HepG2 (cell line): ENCODE data around the gene ETV6. TPM values are rescaled to one million over a fixed set of nuclear protein-coding genes. Genes with fewer than 3 reads are reported as not detected.

Experiments
- ATF3 ChIP-seq: sonication (generic); formaldehyde crosslinking; IDR thresholded peaks from 2 replicates; pipeline ENCODE4 v1.4.0; 2020; ENCODE audit warnings: missing genetic modification reagents
- CENPBD1 ChIP-seq: sonication (generic); formaldehyde crosslinking; IDR thresholded peaks from 2 replicates; pipeline ENCODE4 v1.8.0; 2022; ENCODE audit warnings: missing genetic modification reagents, low read depth, mild to moderate bottlenecking, borderline replicate concordance
- HOXA3 ChIP-seq: sonication (generic); formaldehyde crosslinking; IDR thresholded peaks from 2 replicates; pipeline ENCODE4 v1.5.0; 2020; ENCODE audit warnings: missing genetic modification reagents
- ISX ChIP-seq: sonication (generic); formaldehyde crosslinking; conservative IDR thresholded peaks from 2 replicates; pipeline ENCODE4 v1.5.0; 2020; ENCODE audit warnings: missing genetic modification reagents
- KLF13 ChIP-seq: sonication (generic); formaldehyde crosslinking; IDR thresholded peaks from 2 replicates; pipeline ENCODE4 v1.4.0; 2020; ENCODE audit warnings: mild to moderate bottlenecking, missing genetic modification reagents
- KLF16 ChIP-seq, 2 experiments: sonication (generic) in 1 of 2; formaldehyde crosslinking in 1 of 2; IDR thresholded peaks; 2 replicates each; pipeline versions ENCODE4 v1.6.1 to v1.8.0; 2016 to 2023; ENCODE audit warnings: missing genetic modification reagents in 2 of 2, missing compliant biosample characterization in 1 of 2
- MBNL3 ChIP-seq: fragments of 250-450 bp; sonication (Bioruptor Pico); conservative IDR thresholded peaks from 2 replicates; pipeline ENCODE4 v1.8.0; 2022; ENCODE audit warnings: mild to moderate bottlenecking, inconsistent platforms
- MNT ChIP-seq: fragments of 450-650 bp; IDR thresholded peaks from 2 replicates; pipeline ENCODE4 v1.6.1; 2016
- NBN ChIP-seq: fragments of 450-650 bp; conservative IDR thresholded peaks from 2 replicates; pipeline ENCODE4 v1.6.1; 2017
- NCOA5 ChIP-seq: sonication (generic); formaldehyde crosslinking; IDR thresholded peaks from 2 replicates; pipeline ENCODE4 v1.4.0; 2020; ENCODE audit warnings: missing genetic modification reagents
- PLSCR1 ChIP-seq: sonication (generic); formaldehyde crosslinking; IDR thresholded peaks from 2 replicates; pipeline ENCODE4 v1.5.0; 2020; ENCODE audit warnings: missing genetic modification reagents, mild to moderate bottlenecking, borderline replicate concordance
- POGK ChIP-seq: sonication (generic); formaldehyde crosslinking; conservative IDR thresholded peaks from 2 replicates; pipeline ENCODE4 v1.8.0; 2022; ENCODE audit warnings: mild to moderate bottlenecking, moderate library complexity, missing genetic modification reagents
- RCOR2 ChIP-seq: IDR thresholded peaks from 2 replicates; pipeline ENCODE4 v1.6.1; 2016; ENCODE audit warnings: missing biosample characterization, missing genetic modification reagents
- RNF219 ChIP-seq: sonication (generic); formaldehyde crosslinking; IDR thresholded peaks from 2 replicates; pipeline ENCODE4 v1.5.0; 2020; ENCODE audit warnings: mild to moderate bottlenecking, missing genetic modification reagents
- SALL1 ChIP-seq: sonication (generic); formaldehyde crosslinking; IDR thresholded peaks from 2 replicates; pipeline ENCODE4 v1.8.0; 2022; ENCODE audit warnings: mild to moderate bottlenecking, missing genetic modification reagents
- SMAD1 ChIP-seq: sonication (generic); formaldehyde crosslinking; IDR thresholded peaks from 2 replicates; pipeline ENCODE4 v1.4.0; 2020; ENCODE audit warnings: missing genetic modification reagents, low read depth, mild to moderate bottlenecking, borderline replicate concordance
- ZFP37 ChIP-seq: sonication (generic); formaldehyde crosslinking; IDR thresholded peaks from 2 replicates; pipeline ENCODE4 v1.4.0; 2020; ENCODE audit warnings: missing genetic modification reagents, borderline replicate concordance
- ZNF18 ChIP-seq: sonication (generic); formaldehyde crosslinking; IDR thresholded peaks from 2 replicates; pipeline ENCODE4 v1.8.0; 2022; ENCODE audit warnings: mild to moderate bottlenecking, missing genetic modification reagents; ENCODE audit not compliant: insufficient replicate concordance
- ZNF430 ChIP-seq: sonication (generic); formaldehyde crosslinking; IDR thresholded peaks from 2 replicates; pipeline ENCODE4 v1.9.0; 2021; ENCODE audit warnings: mild to moderate bottlenecking, missing genetic modification reagents
- ZNF550 ChIP-seq: sonication (generic); formaldehyde crosslinking; IDR thresholded peaks from 2 replicates; pipeline ENCODE4 v1.4.0; 2020; ENCODE audit warnings: mild to moderate bottlenecking, missing genetic modification reagents, borderline replicate concordance
- ZNF724P ChIP-seq: sonication (generic); formaldehyde crosslinking; IDR thresholded peaks from 2 replicates; pipeline ENCODE4 v1.8.0; 2022; ENCODE audit warnings: missing genetic modification reagents, borderline replicate concordance
- ZNF776 ChIP-seq: sonication (generic); formaldehyde crosslinking; IDR thresholded peaks from 2 replicates; pipeline ENCODE4 v1.4.0; 2020; ENCODE audit warnings: mild to moderate bottlenecking, missing genetic modification reagents
- polyA plus RNA-seq, 8 experiments: library from polyadenylated mRNA; depleted of rRNA in 3 of 8; stranded (reverse) in 7 of 8; unstranded in 1 of 8; fragments of >200 nt; fragmentation: Illumina TruSeq in 4 of 8; extraction: Trizol in 4 of 8; gene quantifications; 2 replicates each; pipeline versions ENCODE4 v1.2.1 to v1.2.3, GENCODE V29; 2011 to 2016; ENCODE audit warnings: low read depth in 4 of 8, missing spikeins in 1 of 8, mixed read lengths in 1 of 8; ENCODE audit not compliant: insufficient read depth in 1 of 8
- total RNA-seq, 5 experiments: library from RNA; depleted of rRNA; stranded (reverse); fragments of >200 nt; fragmentation: Illumina TruSeq; extraction: Trizol; gene quantifications; 2 replicates each; pipeline ENCODE4 v1.2.3, GENCODE V29; 2016; ENCODE audit warnings: low read depth in 1 of 5

ETV6 gene
- total and polyA plus RNA-seq, 2 of the 13 experiments (the other 11 are each of a cell fraction or from before 2014, with no cell fraction given) = 2.2 to 3.0 TPM

- TF ChIP-seq RNF219 (CRISPR knock-in tag) (no peak), ZNF18 (CRISPR knock-in tag) (no peak), PLSCR1 (CRISPR knock-in tag) (no peak), POGK (CRISPR knock-in tag) (no peak), ZNF430 (CRISPR knock-in tag) (no peak), MNT (no peak), NCOA5 (no peak), HOXA3 (peak; percentile 31; the same call in 1 of the 2 replicates), ZNF724P (CRISPR knock-in tag) (no peak), CENPBD1 (CRISPR knock-in tag) (no peak), ZFP37 (no peak), KLF16 (CRISPR knock-in tag; IDR thresholded peaks at IDR 0.05) (no peak), RCOR2 (CRISPR knock-in tag) (0 out of 2 replicates have a peak, but pooled peaks have one; percentile 38), SMAD1 (no peak), MBNL3 (CRISPR knock-in tag) (no peak), ATF3 (CRISPR knock-in tag) (0 out of 2 replicates have a peak, but pooled peaks have one; percentile 18), KLF13 (no peak), ZNF776 (CRISPR knock-in tag) (no peak), NBN (no peak), ZNF550 (CRISPR knock-in tag) (no peak), SALL1 (CRISPR knock-in tag) (peak; percentile 26; the same call in 1 of the 2 replicates), ISX (CRISPR knock-in tag) (no peak)
These were observed 156.2 kb downstream of the ETV6 start (continued) for GRCh38 chr12:11805680-11806079.
